Skeletal muscle cell (primary cell): Measurements from ENCODE around the gene PGAP6.
A peak's percentile ranks its signal among the peaks of the same experiment; 100 is the strongest.
"Not testable (repeated sequence)": the region's sequence is repeated elsewhere in the genome, so short reads cannot be mapped to it uniquely, and the experiment has no call there.

Source experiments
- DNase-seq: peaks from one replicate; pipeline ENCODE4 v3.0.0-alpha.2; 2010; ENCODE audit warnings: low read depth
- H3K4me3 ChIP-seq: 2 replicates; pipeline ENCODE4 v1.5.1; 2011; ENCODE audit warnings: low read depth, mild to moderate bottlenecking, control low read depth, low read length, moderate library complexity

PGAP6 gene

GRCh38 chr16:371515-372301 lies 10.1 kb downstream of the PGAP6 start:
- no peak overlapping the region for H3K4me3 ChIP-seq
- DNase-seq: no peak

GRCh38 chr16:370979-371514 lies 10.7 kb downstream of the PGAP6 start:
- no peak overlapping the region for H3K4me3 ChIP-seq
- DNase-seq: no peak

GRCh38 chr16:370443-370842 lies 11.3 kb downstream of the PGAP6 start, which contains the start of gene MRPL28:
MRPL28 (minus strand) TSS chr16:370538; CDS start chr16:370218, 320 bp downstream.
- peak; percentile 82 for DNase-seq

GRCh38 chr16:369866-370436 lies 11.8 kb downstream of the PGAP6 start:
- peak overlapping the region; percentile 41 for H3K4me3 ChIP-seq
- DNase-seq: no peak

More at GRCh38 chr16:370443-370842, 11.3 kb downstream of the PGAP6 start, which contains the start of gene MRPL28:
- H3K4me3 ChIP-seq: peak within 1 kb of the TSS; percentile 41

GRCh38 chr16:369275-369865 lies 12.4 kb downstream of the PGAP6 start:
- H3K4me3 ChIP-seq: peak overlapping the region; percentile 41

GRCh38 chr16:368388-369158 lies 13.2 kb downstream of the PGAP6 start:
- no peak overlapping the region for H3K4me3 ChIP-seq
- DNase-seq: no peak

More at GRCh38 chr16:369275-369865, 12.4 kb downstream of the PGAP6 start:
- no peak for DNase-seq

- H3K4me3 ChIP-seq: no peak overlapping the region
- no peak for DNase-seq
These were observed 14.4 kb downstream of the PGAP6 start for GRCh38 chr16:367333-367903.

- DNase-seq: no peak
- H3K4me3 ChIP-seq: no peak overlapping the region
These were observed 15.3 kb downstream of the PGAP6 start for GRCh38 chr16:366476-366875.

GRCh38 chr16:364595-365491 lies 16.9 kb downstream of the PGAP6 start:
- H3K4me3 ChIP-seq: no peak overlapping the region
- DNase-seq: no peak

- DNase-seq: no peak
- no peak overlapping the region for H3K4me3 ChIP-seq
These were observed 17.9 kb downstream of the PGAP6 start for GRCh38 chr16:363766-364490.

- no peak for DNase-seq
- no peak overlapping the region for H3K4me3 ChIP-seq
These were observed 18.5 kb downstream of the PGAP6 start for GRCh38 chr16:363110-363765.

- DNase-seq, H3K4me3 ChIP-seq: not testable (repeated sequence)
These were observed 19.1 kb downstream of the PGAP6 start for GRCh38 chr16:362702-362999.

- peak; percentile 24 for DNase-seq
- H3K4me3 ChIP-seq: no peak overlapping the region
These were observed 19.7 kb downstream of the PGAP6 start for GRCh38 chr16:361872-362701.

- H3K4me3 ChIP-seq: no peak overlapping the region
- no peak for DNase-seq
These were observed 20.4 kb downstream of the PGAP6 start for GRCh38 chr16:361341-361871.

GRCh38 chr16:360698-361336 lies 21.0 kb downstream of the PGAP6 start:
- H3K4me3 ChIP-seq: no peak overlapping the region
- no peak for DNase-seq
